Psoas muscle (tissue), 8 donors: Measurements from ENCODE around the gene RCOR2. TPM values are rescaled to one million over a fixed set of nuclear protein-coding genes. Genes with fewer than 3 reads are reported as not detected.

Experiments
- ATAC-seq, 4 donors: fragments of 200-7000 bp; cut with Tn5 transposase; one replicate each; pipeline ENCODE4 v1.9.1; 2020; ENCODE audit warnings: moderate library complexity in 3 of 4, mild to moderate bottlenecking in 2 of 4
- DNase-seq, 2 donors: peaks; one replicate each; pipeline ENCODE4 v3.0.0-alpha.2; 2020
- H3K27ac ChIP-seq: fragments of 200-600 bp; one replicate; pipeline ENCODE4 v1.8.0; 2022
- H3K27me3 ChIP-seq, 3 donors: fragments of 200-600 bp in 1 of 3; one replicate each; pipeline versions ENCODE4 v1.6.1 to v1.8.0; 2013 to 2022; ENCODE audit warnings: low read length in 2 of 3, mild to moderate bottlenecking in 2 of 3, moderate library complexity in 1 of 3; ENCODE audit not compliant: insufficient read depth in 3 of 3
- H3K36me3 ChIP-seq, 2 donors: fragments of 200-600 bp in 1 of 2; one replicate each; pipeline versions ENCODE4 v1.6.1 to v1.8.0; 2013 to 2022; ENCODE audit warnings: low read depth in 1 of 2, mild to moderate bottlenecking in 1 of 2, moderate library complexity in 1 of 2; ENCODE audit not compliant: insufficient read depth in 1 of 2
- H3K4me1 ChIP-seq: fragments of 200-600 bp; one replicate; pipeline ENCODE4 v1.8.0; 2022
- H3K4me3 ChIP-seq: fragments of 200-600 bp; one replicate; pipeline ENCODE4 v1.8.0; 2022; ENCODE audit warnings: mild to moderate bottlenecking
- H3K9me3 ChIP-seq: fragments of 200-600 bp; one replicate; pipeline ENCODE4 v1.8.0; 2022
- WGBS, 3 donors: extraction: QIAGEN DNeasy Blood & Tissue Kit; methylation state at CpG; one replicate each; pipeline versions ENCODE4 v1.1.6 to v1.1.7; 2013; 5-methylcytosine and 5-hydroxymethylcytosine counted together
- intact Hi-C, 2 donors: fragments of 100-400 bp; cut with DNase I; formaldehyde crosslinking; loops; one replicate each; pipeline versions ENCODE4 v1.11.0 to v1.14.2; 2022
- polyA plus RNA-seq, 3 donors: library from polyadenylated mRNA; stranded (reverse); fragments of 200-250 nt; gene quantifications; one replicate each; pipeline ENCODE4 v1.2.3, GENCODE V29; 2013
- total RNA-seq, 4 donors: library from RNA; stranded (reverse); fragmentation: NEBNext Ultra II Directional in 2 of 4; extraction: Animal tissue kit (Norgen Biotek cat#: 25700) in 2 of 4; gene quantifications; one replicate each; pipeline versions ENCODE4 v1.2.1 to v1.2.4, GENCODE V29; 2021 to 2023
- TF ChIP-seq, protein P1 (sequence below): fragments of 200-600 bp; IDR thresholded peaks from one replicate; pipeline ENCODE4 v1.8.0; 2022; ENCODE audit warnings: antibody characterized with exemption
- donor health status: healthy with polysubstance abuse.
- donor health status: DM: no; HTN: no; CAD: no; lungs with moderate emphysema.
- donor health status: Bipolar disorder and iron deficiency.
- donor health status: healthy.
- donor health status: DM: yes; HTN: yes; CAD: no.
- donor health status: DM: no; HTN: no; CAD: no.
- donor health status: DM: no; HTN: no; CAD: no.
- donor health status: DM: yes; HTN: yes; CAD: no.

RCOR2 gene
- total and polyA plus RNA-seq, 7 donors: 0.07 to 2.1 (median 0.66) TPM

DNA sequence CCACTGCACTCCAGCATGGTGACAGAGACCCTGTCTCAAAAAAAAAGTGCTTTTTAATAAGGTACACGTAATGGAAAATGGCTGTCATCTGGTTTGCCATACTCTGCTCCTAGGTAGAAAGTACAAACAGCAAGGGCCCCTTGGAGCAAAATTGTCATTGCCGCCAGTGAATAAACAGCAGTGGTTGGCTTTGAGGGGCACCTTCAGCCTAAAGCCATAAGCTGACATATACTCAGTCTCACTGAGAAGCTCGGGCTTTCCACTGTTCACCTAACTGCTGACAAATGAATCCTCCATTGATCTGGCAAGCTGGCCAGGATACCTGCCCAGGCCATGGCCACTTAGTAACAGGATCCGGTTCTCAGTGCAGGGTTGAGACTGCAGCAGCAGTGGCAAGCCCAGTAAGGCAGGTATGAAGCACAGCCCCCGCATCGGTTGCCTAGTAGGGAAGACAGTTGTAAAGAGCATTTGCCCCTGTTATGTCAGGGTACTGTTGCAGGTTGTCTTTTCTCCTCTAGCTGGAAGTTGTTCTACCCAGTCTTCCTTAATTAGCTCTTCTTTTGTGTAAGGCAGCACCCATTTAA is 39.2 kb downstream of the RCOR2 start:
- no peak overlapping the region for H3K4me3 ChIP-seq
- H3K27me3 ChIP-seq: no peaks in the 10 kb centered on the region
- DNase-seq: no peak
- peaks cover 0 to 10% of the 10 kb centered on the region in 2 donors for H3K36me3 ChIP-seq
- no peak overlapping the region for H3K27ac ChIP-seq
- intact Hi-C loops: no loop called here
- TF ChIP-seq, protein P1, sequence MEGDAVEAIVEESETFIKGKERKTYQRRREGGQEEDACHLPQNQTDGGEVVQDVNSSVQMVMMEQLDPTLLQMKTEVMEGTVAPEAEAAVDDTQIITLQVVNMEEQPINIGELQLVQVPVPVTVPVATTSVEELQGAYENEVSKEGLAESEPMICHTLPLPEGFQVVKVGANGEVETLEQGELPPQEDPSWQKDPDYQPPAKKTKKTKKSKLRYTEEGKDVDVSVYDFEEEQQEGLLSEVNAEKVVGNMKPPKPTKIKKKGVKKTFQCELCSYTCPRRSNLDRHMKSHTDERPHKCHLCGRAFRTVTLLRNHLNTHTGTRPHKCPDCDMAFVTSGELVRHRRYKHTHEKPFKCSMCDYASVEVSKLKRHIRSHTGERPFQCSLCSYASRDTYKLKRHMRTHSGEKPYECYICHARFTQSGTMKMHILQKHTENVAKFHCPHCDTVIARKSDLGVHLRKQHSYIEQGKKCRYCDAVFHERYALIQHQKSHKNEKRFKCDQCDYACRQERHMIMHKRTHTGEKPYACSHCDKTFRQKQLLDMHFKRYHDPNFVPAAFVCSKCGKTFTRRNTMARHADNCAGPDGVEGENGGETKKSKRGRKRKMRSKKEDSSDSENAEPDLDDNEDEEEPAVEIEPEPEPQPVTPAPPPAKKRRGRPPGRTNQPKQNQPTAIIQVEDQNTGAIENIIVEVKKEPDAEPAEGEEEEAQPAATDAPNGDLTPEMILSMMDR: no peak
- no peak for ATAC-seq
- 76 to 92% (median 83%) methylated on average over 6 of the region's 6 CpGs for WGBS, 3 donors
- no peaks in the 10 kb centered on the region for H3K9me3 ChIP-seq
- peaks cover 21% of the 10 kb centered on the region for H3K4me1 ChIP-seq

DNA sequence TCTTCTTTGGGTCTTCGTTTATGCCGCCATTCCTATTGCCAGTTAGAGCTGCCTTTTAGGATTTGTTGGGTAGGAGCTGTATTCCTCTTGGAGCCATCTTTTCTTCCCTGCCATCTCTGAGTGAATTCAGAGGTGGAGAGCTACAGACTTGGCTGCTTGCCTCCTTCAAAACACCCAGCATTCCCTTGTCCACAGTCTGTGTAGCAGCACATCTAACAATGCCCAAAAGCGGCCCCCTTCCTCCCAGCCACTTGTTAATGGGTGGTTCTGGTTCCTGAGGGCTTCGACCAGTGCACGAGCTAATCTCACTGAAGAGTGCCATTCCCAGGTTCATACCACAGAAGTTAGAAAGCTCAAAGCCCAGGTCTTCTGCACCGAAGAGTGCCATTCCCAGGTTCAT is 40.3 kb downstream of the RCOR2 start:
- peaks cover 0 to 10% of the 10 kb centered on the region in 2 donors for H3K36me3 ChIP-seq
- no peak overlapping the region for H3K4me3 ChIP-seq
- WGBS, 3 donors: 87 to 96% (median 95%) methylated on average over 6 of the region's 6 CpGs
- H3K9me3 ChIP-seq: no peaks in the 10 kb centered on the region
- no peaks in the 10 kb centered on the region for H3K27me3 ChIP-seq
- TF ChIP-seq, protein P1: no peak
- H3K4me1 ChIP-seq: peaks cover 27% of the 10 kb centered on the region
- intact Hi-C loops: no loop called here
- no peak overlapping the region for H3K27ac ChIP-seq
- DNase-seq (no peak), ATAC-seq (no peak)

DNA sequence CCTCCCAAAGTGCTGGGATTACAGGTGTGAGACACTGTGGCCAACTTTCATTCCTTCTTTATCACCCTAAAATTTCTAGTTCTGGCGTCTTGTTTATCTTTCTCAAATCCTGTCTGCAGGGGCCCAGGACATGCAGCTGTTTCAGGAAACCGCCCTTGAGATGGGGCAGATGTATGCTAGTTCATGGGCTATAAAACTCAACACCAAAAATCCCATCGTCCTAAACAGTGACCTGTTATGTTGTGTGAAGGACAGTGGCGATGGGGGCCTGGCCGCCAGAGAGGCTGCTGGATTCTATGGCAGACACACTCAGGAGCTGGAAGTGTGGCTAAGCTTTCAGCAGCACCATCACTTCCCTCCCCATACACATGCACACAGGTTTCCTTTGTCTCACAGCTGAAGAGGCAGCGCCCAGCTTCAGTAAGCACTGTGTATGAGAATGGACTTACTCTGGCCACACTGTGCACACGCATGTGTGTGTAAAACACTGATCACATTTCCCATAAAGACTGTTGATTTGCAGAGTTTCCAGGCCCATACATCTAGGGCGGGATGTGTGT is 41.4 kb downstream of the RCOR2 start:
- DNase-seq (no peak), ATAC-seq (no peak)
- TF ChIP-seq, protein P1: no peak
- 85 to 90% (median 89%) methylated on average over 8 of the region's 8 CpGs for WGBS, 3 donors
- no peaks in the 10 kb centered on the region for H3K27me3 ChIP-seq
- no peak overlapping the region for H3K27ac ChIP-seq
- H3K36me3 ChIP-seq: peaks cover 0 to 10% of the 10 kb centered on the region in 2 donors
- H3K9me3 ChIP-seq: no peaks in the 10 kb centered on the region
- no peak overlapping the region for H3K4me3 ChIP-seq
- intact Hi-C loops: no loop called here
- peaks cover 33% of the 10 kb centered on the region for H3K4me1 ChIP-seq

DNA sequence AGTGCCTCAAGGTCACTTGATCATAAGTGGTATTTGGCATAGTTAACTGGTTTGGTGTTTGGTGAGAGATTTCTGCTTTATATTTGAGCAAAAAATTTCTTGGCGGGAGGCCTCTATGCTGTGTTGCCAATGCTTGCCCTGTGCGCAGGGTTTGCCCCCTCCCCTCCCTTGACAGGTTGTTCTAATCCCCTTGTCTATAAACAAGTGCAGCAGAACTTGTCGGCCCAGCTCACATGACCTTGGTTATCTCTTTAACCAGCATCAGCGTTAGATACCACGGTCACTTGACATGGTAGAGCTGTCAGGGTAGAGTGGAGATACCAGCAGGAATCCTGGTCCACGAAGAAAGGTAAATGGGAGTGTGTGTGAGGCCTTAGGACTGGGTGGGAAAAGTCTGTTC is 42.5 kb downstream of the RCOR2 start:
- intact Hi-C loops: loop anchor here (5.0 kb wide), 2 partner anchors 37 to 43 kb away; partner anchors contain the start of genes MARK2 (in 1 of the 2) and RCOR2 (in 1 of the 2)
- H3K27ac ChIP-seq: no peak overlapping the region
- ATAC-seq: no peak
- DNase-seq: no peak
- H3K4me1 ChIP-seq: peaks cover 38% of the 10 kb centered on the region
- peaks cover 0 to 10% of the 10 kb centered on the region in 2 donors for H3K36me3 ChIP-seq
- H3K4me3 ChIP-seq: no peak overlapping the region
- TF ChIP-seq, protein P1: no peak
- no peaks in the 10 kb centered on the region for H3K9me3 ChIP-seq
- WGBS, 3 donors: 54 to 76% (median 69%) methylated on average over 6 of the region's 6 CpGs
- H3K27me3 ChIP-seq: no peaks in the 10 kb centered on the region
